H9 (cell line): ENCODE data around the gene RASSF9. TPM values are rescaled to one million over a fixed set of nuclear protein-coding genes. Genes with fewer than 3 reads are reported as not detected.

Source experiments
- DNase-seq: peaks from one replicate; pipeline ENCODE4 v3.0.0-alpha.2; 2017
- H2AFZ ChIP-seq: one replicate; pipeline ENCODE4 v1.6.1; 2013; ENCODE audit warnings: mild to moderate bottlenecking, low read length, control low read depth, moderate library complexity
- H2AK5ac ChIP-seq: 2 replicates; pipeline ENCODE4 v1.6.1; 2013; ENCODE audit warnings: low read length, control low read depth, mixed read lengths; ENCODE audit not compliant: insufficient read length
- H2BK120ac ChIP-seq: one replicate; pipeline ENCODE4 v1.6.1; 2013; ENCODE audit warnings: low read depth, mild to moderate bottlenecking, low read length, control low read depth, inconsistent platforms; ENCODE audit not compliant: poor library complexity, severe bottlenecking
- H2BK12ac ChIP-seq: 2 replicates; pipeline ENCODE4 v1.6.1; 2013; ENCODE audit warnings: low read length, control low read depth, mixed read lengths, low read depth; ENCODE audit not compliant: insufficient read length
- H2BK15ac ChIP-seq: 2 replicates; pipeline ENCODE4 v1.6.1; 2013; ENCODE audit warnings: low read depth, low read length, control low read depth
- H2BK20ac ChIP-seq: one replicate; pipeline ENCODE4 v1.6.1; 2013; ENCODE audit warnings: low read depth, mild to moderate bottlenecking, low read length, control low read depth, inconsistent platforms; ENCODE audit not compliant: poor library complexity, severe bottlenecking
- H2BK5ac ChIP-seq: 2 replicates; pipeline ENCODE4 v1.6.1; 2013; ENCODE audit warnings: low read length, control low read depth, mixed read lengths; ENCODE audit not compliant: insufficient read length
- H3K14ac ChIP-seq: 2 replicates; pipeline ENCODE4 v1.6.1; 2013; ENCODE audit warnings: low read length, control low read depth; ENCODE audit not compliant: insufficient read depth
- H3K18ac ChIP-seq: 2 replicates; pipeline ENCODE4 v1.6.1; 2013; ENCODE audit warnings: low read depth, mild to moderate bottlenecking, mixed read lengths, low read length, control low read depth; ENCODE audit not compliant: insufficient read length
- H3K23ac ChIP-seq: 2 replicates; pipeline ENCODE4 v1.6.1; 2013; ENCODE audit warnings: low read length, control low read depth, mixed read lengths, low read depth; ENCODE audit not compliant: insufficient read length
- H3K23me2 ChIP-seq: 2 replicates; pipeline ENCODE4 v1.6.1; 2013; ENCODE audit warnings: low read depth, mild to moderate bottlenecking, mixed read lengths, low read length, control low read depth; ENCODE audit not compliant: insufficient read length, poor library complexity, severe bottlenecking
- H3K27ac ChIP-seq: 2 replicates; pipeline ENCODE4 v1.5.1; 2013; ENCODE audit warnings: low read length, control low read depth, mixed read lengths, low read depth; ENCODE audit not compliant: insufficient read length
- H3K27me3 ChIP-seq: 2 replicates; pipeline ENCODE4 v1.6.1; 2013; ENCODE audit warnings: low read length, control low read depth, inconsistent platforms; ENCODE audit not compliant: insufficient read depth
- H3K4ac ChIP-seq: 2 replicates; pipeline ENCODE4 v1.6.1; 2013; ENCODE audit warnings: low read depth, mild to moderate bottlenecking, control low read depth, inconsistent platforms, low read length, moderate library complexity
- H3K4me1 ChIP-seq: 2 replicates; pipeline ENCODE4 v1.6.1; 2013; ENCODE audit warnings: low read length, control low read depth, inconsistent platforms; ENCODE audit not compliant: insufficient read depth
- H3K4me2 ChIP-seq: 2 replicates; pipeline ENCODE4 v1.6.1; 2013; ENCODE audit warnings: low read length, control low read depth, mixed read lengths; ENCODE audit not compliant: insufficient read length, insufficient read depth
- H3K56ac ChIP-seq: 2 replicates; pipeline ENCODE4 v1.6.1; 2013; ENCODE audit warnings: low read depth, mild to moderate bottlenecking, mixed read lengths, low read length, control low read depth; ENCODE audit not compliant: insufficient read length
- H3K79me1 ChIP-seq: 2 replicates; pipeline ENCODE4 v1.6.1; 2013; ENCODE audit warnings: low read depth, mild to moderate bottlenecking, moderate library complexity, low read length, control low read depth, inconsistent platforms; ENCODE audit not compliant: insufficient read depth, poor library complexity, severe bottlenecking
- H3K79me2 ChIP-seq: 2 replicates; pipeline ENCODE4 v1.6.1; 2013; ENCODE audit warnings: low read length, control low read depth, inconsistent platforms; ENCODE audit not compliant: insufficient read depth
- H3K9ac ChIP-seq: 2 replicates; pipeline ENCODE4 v1.6.1; 2013; ENCODE audit warnings: low read length, control low read depth, mixed read lengths; ENCODE audit not compliant: insufficient read length; ENCODE audit errors: extremely low read depth
- H3K9me3 ChIP-seq: one replicate; pipeline ENCODE4 v1.6.1; 2013; ENCODE audit warnings: low read depth, low read length, inconsistent platforms; ENCODE audit not compliant: control insufficient read depth
- H3T11ph ChIP-seq: one replicate; pipeline ENCODE4 v1.6.1; 2013; ENCODE audit warnings: mild to moderate bottlenecking, low read length, control low read depth, inconsistent platforms
- H4K20me1 ChIP-seq: one replicate; pipeline ENCODE4 v1.6.1; 2013; ENCODE audit not compliant: control insufficient read depth, insufficient read length, insufficient read depth
- H4K5ac ChIP-seq: 2 replicates; pipeline ENCODE4 v1.6.1; 2013; ENCODE audit warnings: low read depth, mild to moderate bottlenecking, mixed read lengths, low read length, control low read depth; ENCODE audit not compliant: insufficient read length
- H4K8ac ChIP-seq: replicated peaks from 2 replicates; pipeline ENCODE4 v1.6.1; 2013; ENCODE audit warnings: low read length, control low read depth, mixed read lengths, low read depth; ENCODE audit not compliant: insufficient read length
- H4K91ac ChIP-seq: 2 replicates; pipeline ENCODE4 v1.6.1; 2013; ENCODE audit warnings: low read depth, mild to moderate bottlenecking, moderate library complexity, mixed read lengths, low read length, control low read depth; ENCODE audit not compliant: insufficient read length
- H3K27ac Mint-ChIP-seq, 3 experiments: 2 replicates in 2 of 3; 3 replicates in 1 of 3; pipeline ENCODE4 v1.8.0; 2020 to 2021; ENCODE audit warnings: mixed read lengths in 3 of 3, mild to moderate bottlenecking in 1 of 3, moderate library complexity in 1 of 3
- H3K27me3 Mint-ChIP-seq: 2 replicates; pipeline ENCODE4 v1.8.0; 2021; ENCODE audit warnings: low read depth, mild to moderate bottlenecking, moderate library complexity, mixed read lengths
- H3K36me3 Mint-ChIP-seq, 3 experiments: 2 replicates in 2 of 3; 3 replicates in 1 of 3; pipeline ENCODE4 v1.8.0; 2020 to 2021; ENCODE audit warnings: low read depth in 3 of 3, mixed read lengths in 3 of 3; ENCODE audit not compliant: insufficient read depth in 1 of 3
- H3K4me1 Mint-ChIP-seq, 2 experiments: 2 replicates each; pipeline ENCODE4 v1.8.0; 2020; ENCODE audit warnings: mixed read lengths in 2 of 2
- H3K4me3 Mint-ChIP-seq, 2 experiments: 2 replicates in 1 of 2; 3 replicates in 1 of 2; pipeline ENCODE4 v1.8.0; 2020 to 2021; ENCODE audit warnings: mild to moderate bottlenecking in 2 of 2, mixed read lengths in 2 of 2, moderate library complexity in 1 of 2
- H3K9me3 Mint-ChIP-seq, 2 experiments: 2 replicates in 1 of 2; 3 replicates in 1 of 2; pipeline ENCODE4 v1.8.0; 2020; ENCODE audit warnings: mild to moderate bottlenecking in 2 of 2, mixed read lengths in 2 of 2, moderate library complexity in 1 of 2
- WGBS: extraction: QIAGEN DNeasy Blood & Tissue Kit; methylation state at CpG from one replicate; pipeline ENCODE4 v1.1.7; 2013; ENCODE audit warnings: missing lambda C conversion rate, low lambda C conversion rate, mixed read lengths; ENCODE audit not compliant: insufficient read length; ENCODE audit errors: extremely low coverage; 5-methylcytosine and 5-hydroxymethylcytosine counted together
- total RNA-seq: library from RNA; stranded (reverse); gene quantifications from 2 replicates; pipeline ENCODE4 v1.2.1, GENCODE V29; 2021
- TF ChIP-seq, protein P1 (sequence below): fragments of 200-600 bp; sonication (generic); conservative IDR thresholded peaks from 3 replicates; pipeline ENCODE4 v1.8.0; 2021; ENCODE audit warnings: antibody characterized with exemption, mild to moderate bottlenecking

The RASSF9 gene
- total RNA-seq, 1 experiment from 2014 or later, result 0.04 TPM

DNA sequence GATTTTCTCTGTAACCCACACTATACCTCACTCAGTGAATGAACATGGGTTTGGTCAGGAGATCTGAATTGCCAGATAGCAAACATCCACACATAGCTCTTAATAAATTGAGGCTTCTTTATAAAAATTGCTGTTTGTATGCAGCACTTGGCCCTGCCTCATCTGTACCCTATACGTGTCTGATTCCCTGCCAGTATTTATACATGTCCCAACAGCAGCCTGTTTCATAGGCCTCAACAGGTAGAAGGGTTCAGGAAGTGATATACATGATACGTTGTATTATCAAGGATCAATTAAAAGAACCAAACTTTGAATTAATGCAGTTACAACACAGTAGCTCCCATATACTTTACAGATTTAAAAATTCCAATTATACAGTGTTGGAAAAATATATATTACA, 32.3 kb downstream of the RASSF9 start:
- Mint-ChIP-seq H3K4me1 (no peaks in the 10 kb centered on the region), H3K9me3 (no peaks in the 10 kb centered on the region), H3K27ac (no peak overlapping the region), H3K36me3 (no peaks in the 10 kb centered on the region), H3K27me3 (no peaks in the 10 kb centered on the region), H3K4me3 (no peak overlapping the region)
- no peaks in the 10 kb centered on the region for H4K20me1 ChIP-seq
- DNase-seq, result no peak
- H4K91ac ChIP-seq, result no peak overlapping the region
- no peak overlapping the region for H2BK20ac ChIP-seq
- no peak overlapping the region for H2BK15ac ChIP-seq
- H3K9ac ChIP-seq, result no peak overlapping the region
- H3T11ph ChIP-seq, result no peak overlapping the region
- H3K4me2 ChIP-seq, result no peak overlapping the region
- no peak overlapping the region for H4K8ac ChIP-seq
- no peaks in the 10 kb centered on the region for H3K79me1 ChIP-seq
- H3K79me2 ChIP-seq, result no peaks in the 10 kb centered on the region
- no peak overlapping the region for H2AK5ac ChIP-seq
- H3K23me2 ChIP-seq, result no peaks in the 10 kb centered on the region
- no peaks in the 10 kb centered on the region for H3K27me3 ChIP-seq
- H3K9me3 ChIP-seq, result no peaks in the 10 kb centered on the region
- H3K23ac ChIP-seq, result no peak overlapping the region
- no peak overlapping the region for H3K14ac ChIP-seq
- H2AFZ ChIP-seq, result no peak overlapping the region
- H3K18ac ChIP-seq, result no peak overlapping the region
- TF ChIP-seq, protein P1, sequence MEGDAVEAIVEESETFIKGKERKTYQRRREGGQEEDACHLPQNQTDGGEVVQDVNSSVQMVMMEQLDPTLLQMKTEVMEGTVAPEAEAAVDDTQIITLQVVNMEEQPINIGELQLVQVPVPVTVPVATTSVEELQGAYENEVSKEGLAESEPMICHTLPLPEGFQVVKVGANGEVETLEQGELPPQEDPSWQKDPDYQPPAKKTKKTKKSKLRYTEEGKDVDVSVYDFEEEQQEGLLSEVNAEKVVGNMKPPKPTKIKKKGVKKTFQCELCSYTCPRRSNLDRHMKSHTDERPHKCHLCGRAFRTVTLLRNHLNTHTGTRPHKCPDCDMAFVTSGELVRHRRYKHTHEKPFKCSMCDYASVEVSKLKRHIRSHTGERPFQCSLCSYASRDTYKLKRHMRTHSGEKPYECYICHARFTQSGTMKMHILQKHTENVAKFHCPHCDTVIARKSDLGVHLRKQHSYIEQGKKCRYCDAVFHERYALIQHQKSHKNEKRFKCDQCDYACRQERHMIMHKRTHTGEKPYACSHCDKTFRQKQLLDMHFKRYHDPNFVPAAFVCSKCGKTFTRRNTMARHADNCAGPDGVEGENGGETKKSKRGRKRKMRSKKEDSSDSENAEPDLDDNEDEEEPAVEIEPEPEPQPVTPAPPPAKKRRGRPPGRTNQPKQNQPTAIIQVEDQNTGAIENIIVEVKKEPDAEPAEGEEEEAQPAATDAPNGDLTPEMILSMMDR, result no peak
- no peak overlapping the region for H3K56ac ChIP-seq
- H2BK12ac ChIP-seq, result no peak overlapping the region
- H2BK5ac ChIP-seq, result no peak overlapping the region
- no peak overlapping the region for H3K4ac ChIP-seq
- no CpG with 5 or more reads among the region's 2 CpGs for WGBS
- no peak overlapping the region for H4K5ac ChIP-seq
- no peak overlapping the region for H3K27ac ChIP-seq
- H3K4me1 ChIP-seq, result no peaks in the 10 kb centered on the region
- no peak overlapping the region for H2BK120ac ChIP-seq
